Osteocyte (in vitro differentiated cells): ENCODE results near the gene ADCY2. TPM values are rescaled to one million over a fixed set of nuclear protein-coding genes. Genes with fewer than 3 reads are reported as not detected.

ENCODE experiments used
- DNase-seq: peaks from one replicate; pipeline ENCODE4 v3.0.0; 2021; ENCODE audit warnings: mixed read lengths; ENCODE audit not compliant: unreplicated experiment; ENCODE audit errors: extremely low spot score
- H3K27ac Mint-ChIP-seq: one replicate; pipeline ENCODE4 v1.8.0; 2021; ENCODE audit warnings: mild to moderate bottlenecking, mixed read lengths; ENCODE audit not compliant: unreplicated experiment
- H3K27me3 Mint-ChIP-seq: one replicate; pipeline ENCODE4 v1.8.0; 2021; ENCODE audit warnings: mixed read lengths; ENCODE audit not compliant: unreplicated experiment
- H3K36me3 Mint-ChIP-seq: one replicate; pipeline ENCODE4 v1.8.0; 2021; ENCODE audit warnings: mixed read lengths; ENCODE audit not compliant: unreplicated experiment
- H3K4me1 Mint-ChIP-seq: one replicate; pipeline ENCODE4 v1.8.0; 2021; ENCODE audit warnings: mixed read lengths; ENCODE audit not compliant: unreplicated experiment
- H3K4me3 Mint-ChIP-seq: one replicate; pipeline ENCODE4 v1.8.0; 2021; ENCODE audit warnings: mild to moderate bottlenecking, moderate library complexity, mixed read lengths; ENCODE audit not compliant: unreplicated experiment
- H3K9me3 Mint-ChIP-seq: one replicate; pipeline ENCODE4 v1.8.0; 2021; ENCODE audit warnings: mixed read lengths; ENCODE audit not compliant: unreplicated experiment
- total RNA-seq: library from RNA; stranded (reverse); gene quantifications from 2 replicates; pipeline ENCODE4 v1.2.1, GENCODE V29; 2021
- TF ChIP-seq, protein P1 (sequence below): fragments of 200-600 bp; sonication (generic); IDR thresholded peaks from 2 replicates; pipeline ENCODE4 v1.5.0; 2021; ENCODE audit warnings: antibody characterized with exemption, mild to moderate bottlenecking, moderate library complexity

The ADCY2 gene
- total RNA-seq, 1 donor from 2014 or later: not detected

DNA sequence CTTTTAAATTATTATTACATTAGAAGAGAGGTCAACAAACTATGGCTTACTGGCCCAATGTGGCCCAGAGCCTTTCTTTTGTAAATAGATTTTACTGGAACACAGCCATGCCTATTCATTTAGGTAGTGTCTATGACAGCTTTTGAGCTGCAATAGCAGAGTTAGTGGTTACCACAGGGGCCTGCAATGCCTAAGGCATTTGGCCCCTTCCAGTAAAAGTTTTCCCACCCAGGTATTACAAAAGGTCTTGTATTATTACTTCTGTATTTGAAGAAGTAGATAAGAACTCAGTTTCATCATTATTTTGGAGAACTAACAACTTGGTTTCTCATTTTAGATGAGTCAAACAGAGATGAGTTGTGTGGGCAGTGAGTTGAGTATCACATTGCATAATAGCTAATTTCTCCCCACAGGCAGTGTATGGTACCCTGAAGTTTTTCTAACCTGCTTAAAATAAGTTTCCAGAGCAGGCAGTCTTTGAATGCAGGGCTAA is 482.5 kb downstream of the ADCY2 start:
- H3K27ac Mint-ChIP-seq: no peak overlapping the region
- no peaks in the 10 kb centered on the region for H3K9me3 Mint-ChIP-seq
- DNase-seq: no peak
- no peak overlapping the region for H3K4me3 Mint-ChIP-seq
- H3K36me3 Mint-ChIP-seq: peaks cover 62% of the 10 kb centered on the region
- TF ChIP-seq, protein P1, sequence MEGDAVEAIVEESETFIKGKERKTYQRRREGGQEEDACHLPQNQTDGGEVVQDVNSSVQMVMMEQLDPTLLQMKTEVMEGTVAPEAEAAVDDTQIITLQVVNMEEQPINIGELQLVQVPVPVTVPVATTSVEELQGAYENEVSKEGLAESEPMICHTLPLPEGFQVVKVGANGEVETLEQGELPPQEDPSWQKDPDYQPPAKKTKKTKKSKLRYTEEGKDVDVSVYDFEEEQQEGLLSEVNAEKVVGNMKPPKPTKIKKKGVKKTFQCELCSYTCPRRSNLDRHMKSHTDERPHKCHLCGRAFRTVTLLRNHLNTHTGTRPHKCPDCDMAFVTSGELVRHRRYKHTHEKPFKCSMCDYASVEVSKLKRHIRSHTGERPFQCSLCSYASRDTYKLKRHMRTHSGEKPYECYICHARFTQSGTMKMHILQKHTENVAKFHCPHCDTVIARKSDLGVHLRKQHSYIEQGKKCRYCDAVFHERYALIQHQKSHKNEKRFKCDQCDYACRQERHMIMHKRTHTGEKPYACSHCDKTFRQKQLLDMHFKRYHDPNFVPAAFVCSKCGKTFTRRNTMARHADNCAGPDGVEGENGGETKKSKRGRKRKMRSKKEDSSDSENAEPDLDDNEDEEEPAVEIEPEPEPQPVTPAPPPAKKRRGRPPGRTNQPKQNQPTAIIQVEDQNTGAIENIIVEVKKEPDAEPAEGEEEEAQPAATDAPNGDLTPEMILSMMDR: no peak
- no peaks in the 10 kb centered on the region for H3K27me3 Mint-ChIP-seq
- H3K4me1 Mint-ChIP-seq: peaks cover 12% of the 10 kb centered on the region
